Trophoblast cell (in vitro differentiated cells and primary cell): ENCODE results near the gene FAM111B.
"Not testable (repeated sequence)": the region's sequence is repeated elsewhere in the genome, so short reads cannot be mapped to it uniquely, and the experiment has no call there.

Source experiments
- DNase-seq, 2 donors: peaks; one replicate each; pipeline ENCODE4 v3.0.0-alpha.2; 2016
- H2AFZ ChIP-seq: 2 replicates; pipeline ENCODE4 v1.6.1; 2013; ENCODE audit warnings: low read length, moderate library complexity, mild to moderate bottlenecking; ENCODE audit not compliant: insufficient read depth, poor library complexity
- H2AK5ac ChIP-seq: 2 replicates; pipeline ENCODE4 v1.6.1; 2013; ENCODE audit warnings: mild to moderate bottlenecking, low read length
- H2BK120ac ChIP-seq: 2 replicates; pipeline ENCODE4 v1.6.1; 2013; ENCODE audit warnings: low read length, mild to moderate bottlenecking, moderate library complexity; ENCODE audit not compliant: insufficient read depth, poor library complexity
- H2BK12ac ChIP-seq: 2 replicates; pipeline ENCODE4 v1.6.1; 2013; ENCODE audit warnings: mild to moderate bottlenecking, low read length, moderate library complexity
- H2BK5ac ChIP-seq: 2 replicates; pipeline ENCODE4 v1.6.1; 2013; ENCODE audit warnings: low read length, low read depth, moderate library complexity, mild to moderate bottlenecking; ENCODE audit not compliant: poor library complexity
- H3K14ac ChIP-seq: 2 replicates; pipeline ENCODE4 v1.6.1; 2013; ENCODE audit warnings: mild to moderate bottlenecking, low read length
- H3K18ac ChIP-seq: 2 replicates; pipeline ENCODE4 v1.6.1; 2013; ENCODE audit warnings: mild to moderate bottlenecking, low read length
- H3K23ac ChIP-seq: 2 replicates; pipeline ENCODE4 v1.6.1; 2013; ENCODE audit warnings: low read length
- H3K27ac ChIP-seq: 2 replicates; pipeline ENCODE4 v1.5.1; 2013; ENCODE audit warnings: low read depth, mild to moderate bottlenecking, inconsistent platforms, low read length, moderate library complexity
- H3K27me3 ChIP-seq: 2 replicates; pipeline ENCODE4 v1.6.1; 2013; ENCODE audit warnings: inconsistent platforms, mild to moderate bottlenecking, low read length, moderate library complexity; ENCODE audit not compliant: insufficient read depth
- H3K36me3 ChIP-seq, 2 experiments: 1 replicate in 1 of 2; 2 replicates in 1 of 2; pipeline ENCODE4 v1.6.1; 2013; ENCODE audit warnings: low read length in 2 of 2, mild to moderate bottlenecking in 2 of 2, moderate library complexity in 1 of 2; ENCODE audit not compliant: insufficient read depth in 2 of 2, control insufficient read depth in 1 of 2
- H3K4ac ChIP-seq: 2 replicates; pipeline ENCODE4 v1.6.1; 2013; ENCODE audit warnings: low read depth, mild to moderate bottlenecking, low read length, moderate library complexity
- H3K4me1 ChIP-seq, 2 experiments: 1 replicate in 1 of 2; 2 replicates in 1 of 2; pipeline ENCODE4 v1.6.1; 2013; ENCODE audit warnings: low read length in 2 of 2, mild to moderate bottlenecking in 2 of 2, moderate library complexity in 1 of 2; ENCODE audit not compliant: insufficient read depth in 2 of 2, control insufficient read depth in 1 of 2
- H3K4me2 ChIP-seq: 2 replicates; pipeline ENCODE4 v1.6.1; 2013; ENCODE audit warnings: inconsistent platforms, mild to moderate bottlenecking, low read length, moderate library complexity
- H3K4me3 ChIP-seq: 2 replicates; pipeline ENCODE4 v1.5.1; 2013; ENCODE audit warnings: mild to moderate bottlenecking, low read depth, low read length, inconsistent platforms
- H3K79me1 ChIP-seq: one replicate; pipeline ENCODE4 v1.6.1; 2013; ENCODE audit warnings: low read length
- H3K79me2 ChIP-seq: 2 replicates; pipeline ENCODE4 v1.6.1; 2013; ENCODE audit warnings: low read length, mild to moderate bottlenecking; ENCODE audit not compliant: control insufficient read depth, insufficient read depth, poor library complexity
- H3K9ac ChIP-seq: 2 replicates; pipeline ENCODE4 v1.6.1; 2013; ENCODE audit warnings: mild to moderate bottlenecking, low read length
- H3K9me3 ChIP-seq: 2 replicates; pipeline ENCODE4 v1.6.1; 2013; ENCODE audit warnings: low read depth, mild to moderate bottlenecking, control low read depth, inconsistent platforms, low read length; ENCODE audit not compliant: insufficient read depth
- H4K12ac ChIP-seq: 2 replicates; pipeline ENCODE4 v1.6.1; 2013; ENCODE audit warnings: low read depth, mild to moderate bottlenecking, low read length, moderate library complexity
- H4K8ac ChIP-seq: 2 replicates; pipeline ENCODE4 v1.6.1; 2013; ENCODE audit warnings: low read depth, mild to moderate bottlenecking, low read length, moderate library complexity
- H4K91ac ChIP-seq: one replicate; pipeline ENCODE4 v1.6.1; 2013; ENCODE audit warnings: low read depth, mild to moderate bottlenecking, low read length, moderate library complexity
- WGBS: extraction: QIAGEN DNeasy Blood & Tissue Kit; methylation state at CpG from one replicate; pipeline ENCODE4 v1.1.7; 2013; ENCODE audit warnings: missing lambda C conversion rate; ENCODE audit not compliant: insufficient read length, insufficient coverage; ENCODE audit errors: extremely low coverage; 5-methylcytosine and 5-hydroxymethylcytosine counted together

Gene FAM111B

DNA sequence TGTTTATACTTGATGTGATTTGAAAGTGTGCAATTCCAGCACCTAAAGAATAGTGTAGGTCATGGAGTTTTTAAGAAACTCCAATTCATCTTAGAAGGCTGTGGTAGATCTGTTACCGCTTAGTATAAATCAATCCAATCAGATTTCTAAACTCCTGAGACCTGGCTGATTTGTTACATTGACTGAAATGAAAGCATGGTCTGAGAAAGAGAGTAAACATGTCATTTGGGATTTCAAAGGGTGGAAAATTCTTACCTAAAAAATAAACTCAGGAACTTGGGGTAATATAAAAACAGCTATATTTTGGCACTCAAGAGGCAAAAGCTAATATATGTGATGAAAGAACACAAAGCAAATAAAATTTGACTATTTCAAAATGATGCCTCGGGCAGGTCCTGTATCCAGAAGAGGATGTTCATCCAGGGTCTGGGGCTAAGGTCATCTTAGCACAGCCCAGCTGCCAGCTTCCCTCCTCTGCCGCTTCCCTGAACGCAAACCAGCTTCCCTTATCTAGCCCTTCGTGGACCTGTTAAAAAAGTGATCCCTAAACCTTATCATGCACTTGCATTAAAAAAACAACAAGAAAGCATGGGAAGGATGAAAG, 11.0 kb upstream of the FAM111B start:
- H3K18ac ChIP-seq, H4K8ac ChIP-seq, H3K14ac ChIP-seq, H3K27me3 ChIP-seq, H4K91ac ChIP-seq, H3K4me2 ChIP-seq, H2BK120ac ChIP-seq, H2BK12ac ChIP-seq, H2AK5ac ChIP-seq, H4K12ac ChIP-seq, H3K9me3 ChIP-seq, H3K27ac ChIP-seq, DNase-seq, H3K36me3 ChIP-seq, H3K79me1 ChIP-seq, H3K23ac ChIP-seq, H3K4me3 ChIP-seq, H3K4ac ChIP-seq, H2AFZ ChIP-seq, H3K79me2 ChIP-seq, H3K4me1 ChIP-seq, H2BK5ac ChIP-seq, H3K9ac ChIP-seq: not testable (repeated sequence)
- WGBS, result no CpG with 5 or more reads among the region's 5 CpGs

DNA sequence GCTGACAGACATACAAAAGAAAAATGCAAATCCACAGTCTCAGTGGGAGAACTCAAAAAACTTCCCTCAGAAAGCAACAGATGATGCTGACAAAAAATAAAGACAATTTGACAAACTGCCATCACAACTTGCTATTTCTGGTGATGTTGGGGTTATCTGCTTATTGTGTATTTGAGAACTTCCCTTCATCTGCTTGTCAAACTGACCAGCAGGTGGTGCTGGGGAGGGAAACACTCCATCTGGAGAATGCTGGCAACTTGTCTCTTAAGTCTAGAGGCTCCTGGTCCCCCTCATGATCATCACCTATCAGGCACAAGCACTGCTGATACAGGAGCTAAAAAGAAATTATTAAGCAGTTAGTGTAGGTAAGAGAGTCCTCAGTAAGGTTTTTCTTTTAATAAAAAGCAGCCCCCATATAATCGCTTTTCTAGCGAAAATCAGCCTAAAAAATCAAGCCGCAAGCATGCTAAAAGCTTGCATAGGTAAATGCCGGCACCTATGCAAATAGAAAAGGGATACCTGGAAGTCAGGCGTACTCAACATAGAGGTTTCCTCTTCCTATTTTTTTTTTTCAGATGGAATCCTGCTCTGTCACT, 9.8 kb upstream of the FAM111B start:
- Histone ChIP-seq H4K8ac (no peak overlapping the region), H2BK5ac (no peak overlapping the region), H3K27ac (no peak overlapping the region), H2AK5ac (no peak overlapping the region), H3K79me1 (no peaks in the 10 kb centered on the region), H4K91ac (no peak overlapping the region), H3K4me2 (no peak overlapping the region), H2AFZ (no peak overlapping the region), H3K4me3 (no peak overlapping the region), H4K12ac (no peak overlapping the region), H3K18ac (no peak overlapping the region), H3K23ac (no peak overlapping the region), H3K36me3 (no peaks in the 10 kb centered on the region), H3K4me1 (peaks cover 0 to 2% of the 10 kb centered on the region in 2 experiments), H3K9me3 (no peaks in the 10 kb centered on the region), H3K4ac (no peak overlapping the region), H3K27me3 (no peaks in the 10 kb centered on the region), H3K9ac (no peak overlapping the region), H3K14ac (no peak overlapping the region), H2BK12ac (no peak overlapping the region), H3K79me2 (no peaks in the 10 kb centered on the region), H2BK120ac (no peak overlapping the region)
- DNase-seq, result peak; percentile 37 to 65
- WGBS, result no CpG with 5 or more reads among the region's 5 CpGs

DNA sequence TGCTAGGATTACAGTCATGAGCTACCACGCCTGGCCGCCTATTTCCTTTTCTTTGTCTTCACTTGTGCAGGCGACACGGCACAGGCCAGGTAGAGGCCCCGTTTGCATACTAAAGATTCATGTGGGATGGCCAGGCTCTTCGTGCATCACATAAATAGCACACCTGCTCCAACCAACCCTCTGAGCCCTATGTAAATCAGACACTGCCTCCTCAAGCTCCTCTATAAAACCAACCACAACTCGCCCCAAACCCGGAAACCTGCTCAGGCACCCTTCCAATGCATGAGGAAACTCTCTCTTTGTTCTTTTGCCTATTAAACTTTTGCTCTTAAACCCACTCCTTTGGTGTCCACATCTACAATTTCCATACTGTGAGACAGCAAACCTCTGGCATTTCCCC, 9.1 kb upstream of the FAM111B start:
- H3K4me3 ChIP-seq, H2AFZ ChIP-seq, H4K12ac ChIP-seq, H3K9me3 ChIP-seq, H2BK5ac ChIP-seq, H3K18ac ChIP-seq, H3K9ac ChIP-seq, H3K23ac ChIP-seq, H3K79me1 ChIP-seq, H3K4ac ChIP-seq, H4K8ac ChIP-seq, H3K36me3 ChIP-seq, H2BK120ac ChIP-seq, H3K4me1 ChIP-seq, H2BK12ac ChIP-seq, H4K91ac ChIP-seq, H3K79me2 ChIP-seq, DNase-seq, H3K27ac ChIP-seq, H3K4me2 ChIP-seq, H3K27me3 ChIP-seq, H2AK5ac ChIP-seq, H3K14ac ChIP-seq: not testable (repeated sequence)
- WGBS, result no CpG with 5 or more reads among the region's 8 CpGs

DNA sequence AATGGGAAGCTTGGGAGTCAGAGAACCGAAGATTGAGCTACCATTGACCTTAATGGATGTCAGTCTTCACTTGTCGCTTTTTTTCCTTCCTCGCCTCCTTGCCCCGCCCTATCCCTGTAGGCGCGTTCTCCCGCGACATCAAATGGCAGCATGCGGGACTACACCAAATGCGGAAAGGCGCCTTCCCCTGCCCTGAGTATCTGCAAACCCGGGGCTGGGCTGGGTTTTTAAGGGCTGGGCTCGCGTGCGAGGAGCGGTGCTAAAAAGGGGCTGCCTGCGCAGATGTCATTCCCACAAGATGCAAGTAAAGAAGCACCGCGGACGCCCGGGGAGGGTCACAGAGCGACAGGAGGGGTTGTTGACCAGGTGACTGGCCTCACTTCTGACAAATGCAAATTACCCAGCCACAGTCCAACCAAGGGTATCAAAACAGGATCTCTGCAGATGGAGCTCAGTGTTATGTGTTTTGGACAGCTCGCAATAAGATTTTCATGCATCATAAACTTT, 4.7 kb upstream of the FAM111B start:
- Histone ChIP-seq H3K4me3 (no peak overlapping the region), H3K27ac (no peak overlapping the region), H2AFZ (no peak overlapping the region), H3K4me2 (peak overlapping the region; percentile 69), H3K9ac (no peak overlapping the region), H4K12ac (no peak overlapping the region), H3K79me1 (no peaks in the 10 kb centered on the region), H3K9me3 (no peaks in the 10 kb centered on the region), H3K14ac (no peak overlapping the region), H3K27me3 (no peaks in the 10 kb centered on the region), H3K4me1 (peaks cover 4 to 6% of the 10 kb centered on the region in 2 experiments), H3K23ac (no peak overlapping the region), H2BK12ac (no peak overlapping the region), H2AK5ac (no peak overlapping the region), H2BK5ac (no peak overlapping the region), H3K4ac (no peak overlapping the region), H3K18ac (no peak overlapping the region), H3K79me2 (no peaks in the 10 kb centered on the region), H2BK120ac (no peak overlapping the region), H4K91ac (no peak overlapping the region), H3K36me3 (no peaks in the 10 kb centered on the region), H4K8ac (no peak overlapping the region)
- no CpG with 5 or more reads among the region's 23 CpGs for WGBS
- peak; percentile 12 to 33 for DNase-seq
